Lower lobe of right lung (tissue), 2 donors: ENCODE data around the gene SNTG2. TPM values are rescaled to one million over a fixed set of nuclear protein-coding genes. Genes with fewer than 3 reads are reported as not detected.

ENCODE experiments used
- ATAC-seq, 2 donors: fragments of 200-7000 bp; cut with Tn5 transposase; one replicate each; pipeline ENCODE4 v1.9.1; 2020 to 2022; ENCODE audit warnings: mild to moderate bottlenecking in 2 of 2, moderate library complexity in 2 of 2
- DNase-seq: peaks from one replicate; pipeline ENCODE4 v3.0.0-alpha.2; 2020
- H3K27ac ChIP-seq: fragments of 200-600 bp; one replicate; pipeline ENCODE4 v1.8.0; 2022
- H3K27me3 ChIP-seq: fragments of 200-600 bp; one replicate; pipeline ENCODE4 v1.8.0; 2022; ENCODE audit warnings: low read depth
- H3K36me3 ChIP-seq: fragments of 200-600 bp; one replicate; pipeline ENCODE4 v1.8.0; 2022; ENCODE audit warnings: mild to moderate bottlenecking
- H3K4me1 ChIP-seq: fragments of 200-600 bp; one replicate; pipeline ENCODE4 v1.8.0; 2022
- H3K4me3 ChIP-seq: fragments of 200-600 bp; one replicate; pipeline ENCODE4 v1.8.0; 2022; ENCODE audit warnings: mild to moderate bottlenecking
- H3K9me3 ChIP-seq: fragments of 200-600 bp; one replicate; pipeline ENCODE4 v1.8.0; 2022
- intact Hi-C: fragments of 100-400 bp; cut with DNase I; formaldehyde crosslinking; loops from one replicate; pipeline ENCODE4 v1.11.0; 2022
- total RNA-seq: library from RNA; stranded (reverse); fragmentation: NEBNext Ultra II Directional; extraction: Animal tissue kit (Norgen Biotek cat#: 25700); gene quantifications from one replicate; pipeline ENCODE4 v1.2.1, GENCODE V29; 2021
- TF ChIP-seq, protein P1 (sequence below): fragments of 200-600 bp; IDR thresholded peaks from one replicate; pipeline ENCODE4 v1.8.0; 2022; ENCODE audit warnings: antibody characterized with exemption, mild to moderate bottlenecking
- donor health status: DM: no; HTN: yes; CAD: no; lungs with severe emphysema.

The SNTG2 gene
- total RNA-seq, 1 donor from 2014 or later, result 1.4 TPM

DNA sequence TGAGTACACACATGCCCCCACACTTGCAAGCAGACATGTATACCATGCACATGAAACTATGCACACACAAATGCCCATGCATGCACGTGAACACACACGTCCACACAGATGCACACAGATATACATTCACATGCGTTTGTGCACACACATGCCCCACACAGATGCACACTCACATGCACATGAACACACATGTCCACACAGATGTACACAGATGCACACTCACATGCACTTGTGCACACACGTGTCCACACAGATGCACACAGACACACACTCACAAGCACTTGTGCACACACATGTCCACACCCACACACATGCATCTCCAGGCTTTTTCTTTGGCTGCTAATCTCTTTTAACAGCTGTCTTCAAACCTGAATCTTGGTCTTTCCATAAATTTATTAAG, 31.1 kb downstream of the SNTG2 start:
- no peak for DNase-seq
- ATAC-seq, result no peak
- no peaks in the 10 kb centered on the region for H3K9me3 ChIP-seq
- intact Hi-C loops, result no loop called here
- H3K27ac ChIP-seq, result no peak overlapping the region
- H3K4me3 ChIP-seq, result no peak overlapping the region
- H3K36me3 ChIP-seq, result no peaks in the 10 kb centered on the region
- TF ChIP-seq, protein P1, sequence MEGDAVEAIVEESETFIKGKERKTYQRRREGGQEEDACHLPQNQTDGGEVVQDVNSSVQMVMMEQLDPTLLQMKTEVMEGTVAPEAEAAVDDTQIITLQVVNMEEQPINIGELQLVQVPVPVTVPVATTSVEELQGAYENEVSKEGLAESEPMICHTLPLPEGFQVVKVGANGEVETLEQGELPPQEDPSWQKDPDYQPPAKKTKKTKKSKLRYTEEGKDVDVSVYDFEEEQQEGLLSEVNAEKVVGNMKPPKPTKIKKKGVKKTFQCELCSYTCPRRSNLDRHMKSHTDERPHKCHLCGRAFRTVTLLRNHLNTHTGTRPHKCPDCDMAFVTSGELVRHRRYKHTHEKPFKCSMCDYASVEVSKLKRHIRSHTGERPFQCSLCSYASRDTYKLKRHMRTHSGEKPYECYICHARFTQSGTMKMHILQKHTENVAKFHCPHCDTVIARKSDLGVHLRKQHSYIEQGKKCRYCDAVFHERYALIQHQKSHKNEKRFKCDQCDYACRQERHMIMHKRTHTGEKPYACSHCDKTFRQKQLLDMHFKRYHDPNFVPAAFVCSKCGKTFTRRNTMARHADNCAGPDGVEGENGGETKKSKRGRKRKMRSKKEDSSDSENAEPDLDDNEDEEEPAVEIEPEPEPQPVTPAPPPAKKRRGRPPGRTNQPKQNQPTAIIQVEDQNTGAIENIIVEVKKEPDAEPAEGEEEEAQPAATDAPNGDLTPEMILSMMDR, result no peak
- H3K4me1 ChIP-seq, result no peaks in the 10 kb centered on the region
- H3K27me3 ChIP-seq, result no peaks in the 10 kb centered on the region

DNA sequence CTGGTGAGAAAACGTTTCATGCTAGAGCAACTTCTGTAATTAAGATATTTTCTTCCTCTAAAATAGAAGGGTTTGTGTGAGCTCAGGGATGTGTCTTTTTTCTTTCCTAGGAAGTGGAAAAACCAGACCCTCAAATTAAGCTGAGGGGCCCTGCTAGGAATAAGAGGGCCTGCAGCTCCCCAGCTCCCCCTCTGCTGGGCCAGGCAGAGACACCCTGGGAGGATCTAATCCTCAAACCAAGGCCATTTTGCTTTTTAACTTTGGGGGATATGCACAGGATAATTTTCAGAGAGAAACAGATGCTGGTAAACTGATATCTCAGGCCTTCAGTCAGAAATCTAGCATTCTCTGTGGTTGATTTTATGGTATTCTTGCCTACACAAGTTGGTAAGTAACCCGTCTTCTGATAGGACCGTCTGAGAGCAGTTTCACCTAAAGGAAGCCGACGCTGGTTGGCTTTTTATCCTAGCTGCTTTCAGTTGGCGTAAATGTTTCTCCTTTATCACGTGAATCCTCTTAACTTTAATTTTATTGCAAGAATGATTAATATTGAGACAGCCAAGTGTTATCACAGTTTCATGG, 34.8 kb downstream of the SNTG2 start:
- ATAC-seq (no peak), DNase-seq (no peak)
- Histone ChIP-seq H3K9me3 (no peaks in the 10 kb centered on the region), H3K4me1 (no peaks in the 10 kb centered on the region), H3K27me3 (no peaks in the 10 kb centered on the region), H3K4me3 (no peak overlapping the region), H3K27ac (no peak overlapping the region), H3K36me3 (no peaks in the 10 kb centered on the region)
- TF ChIP-seq, protein P1, result no peak
- intact Hi-C loops, result no loop called here

DNA sequence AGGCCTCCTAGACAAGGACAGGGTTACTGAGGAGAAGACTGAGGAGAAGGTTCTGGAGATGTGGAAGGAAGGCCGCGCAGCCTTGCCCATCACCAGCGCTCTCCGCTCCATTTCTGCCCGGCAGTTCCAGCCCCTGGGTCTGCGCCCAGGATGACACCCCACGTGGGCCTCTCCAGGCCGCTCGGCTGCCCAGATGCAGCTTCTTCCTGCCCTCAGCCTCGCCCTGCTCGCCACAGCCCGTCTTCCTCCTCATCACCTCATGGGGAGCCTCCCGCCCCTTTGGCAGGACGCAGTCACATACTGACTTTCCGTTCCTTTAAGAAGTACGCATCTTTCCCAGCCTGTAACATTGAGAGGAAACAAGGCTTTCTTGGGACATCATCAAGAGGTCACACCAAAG, 37.1 kb downstream of the SNTG2 start:
- H3K4me1 ChIP-seq, result no peaks in the 10 kb centered on the region
- no peak overlapping the region for H3K27ac ChIP-seq
- ATAC-seq (no peak), DNase-seq (no peak)
- H3K36me3 ChIP-seq, result no peaks in the 10 kb centered on the region
- no peaks in the 10 kb centered on the region for H3K27me3 ChIP-seq
- no peaks in the 10 kb centered on the region for H3K9me3 ChIP-seq
- intact Hi-C loops, result no loop called here
- TF ChIP-seq, protein P1, result no peak
- no peak overlapping the region for H3K4me3 ChIP-seq

DNA sequence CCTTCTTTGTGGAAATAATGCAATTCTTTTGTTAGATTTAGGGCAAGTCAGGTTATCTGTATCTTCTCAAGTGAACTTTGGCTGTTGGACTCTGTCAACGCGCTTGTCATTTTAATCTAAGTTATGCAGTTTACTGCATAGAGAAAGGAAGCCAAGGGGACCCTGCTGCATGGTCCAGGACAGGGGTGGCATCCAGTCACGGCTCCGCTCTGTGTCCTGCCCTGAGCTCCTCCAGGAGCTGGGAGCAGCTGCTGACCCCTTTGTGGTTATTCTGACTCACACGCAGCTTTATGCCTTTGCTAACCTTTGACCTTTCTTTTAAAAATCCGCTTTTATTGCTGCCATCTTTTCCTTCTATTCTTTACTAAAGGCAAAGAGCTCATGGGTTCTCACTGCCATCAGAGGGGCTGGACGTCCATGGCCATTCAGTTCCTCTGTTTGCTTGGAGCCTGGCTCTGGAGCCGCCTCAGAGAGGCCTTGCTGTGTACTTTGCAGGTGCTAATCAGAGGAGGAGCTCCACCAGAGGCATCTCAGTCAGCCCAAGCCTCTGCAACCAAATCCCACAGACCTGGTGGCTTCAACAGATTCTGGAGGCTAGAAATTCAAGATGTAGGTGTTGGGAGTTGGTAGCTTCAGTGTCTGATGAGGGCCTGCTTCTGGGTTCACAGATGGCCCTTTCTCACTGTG, 39.3 kb downstream of the SNTG2 start:
- no peaks in the 10 kb centered on the region for H3K27me3 ChIP-seq
- no peaks in the 10 kb centered on the region for H3K36me3 ChIP-seq
- intact Hi-C loops, result no loop called here
- H3K4me1 ChIP-seq, result no peaks in the 10 kb centered on the region
- H3K9me3 ChIP-seq, result no peaks in the 10 kb centered on the region
- no peak overlapping the region for H3K27ac ChIP-seq
- no peak for DNase-seq
- no peak for ATAC-seq
- H3K4me3 ChIP-seq, result no peak overlapping the region
- TF ChIP-seq, protein P1, result no peak

DNA sequence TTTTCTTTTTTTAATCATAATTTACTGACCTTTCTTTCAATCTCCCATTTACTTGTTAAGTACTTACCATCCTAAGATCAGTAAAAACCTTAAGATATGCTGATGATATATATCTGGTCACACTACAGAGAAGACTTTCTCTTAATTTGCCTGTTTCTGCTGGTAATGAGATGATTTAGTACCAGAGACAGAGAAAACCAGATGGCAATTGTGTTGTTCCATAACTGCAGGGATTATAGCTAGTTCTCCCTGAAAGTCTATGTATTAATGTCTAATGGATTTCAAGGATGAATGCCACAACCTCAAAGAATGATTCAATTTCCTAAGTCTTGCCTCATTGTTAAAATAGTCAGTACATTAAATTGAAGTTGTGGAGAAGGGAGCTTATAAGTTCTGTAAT, 40.3 kb downstream of the SNTG2 start:
- no peaks in the 10 kb centered on the region for H3K9me3 ChIP-seq
- H3K36me3 ChIP-seq, result no peaks in the 10 kb centered on the region
- DNase-seq, result no peak
- ATAC-seq, result no peak
- no peak overlapping the region for H3K27ac ChIP-seq
- H3K4me1 ChIP-seq, result no peaks in the 10 kb centered on the region
- no peak overlapping the region for H3K4me3 ChIP-seq
- no peaks in the 10 kb centered on the region for H3K27me3 ChIP-seq
- TF ChIP-seq, protein P1, result no peak
- intact Hi-C loops, result no loop called here
